ENCODE data around the gene ADM5.

Gene ADM5

GRCh38 chr19:49658566-49659442 is 30.6 kb upstream of the ADM5 start:
- no peak for DNase-seq

GRCh38 chr19:49660338-49660961 is 28.9 kb upstream of the ADM5 start:
- DNase-seq = no peak

- DNase-seq = no peak
These were observed 27.4 kb upstream of the ADM5 start for GRCh38 chr19:49662011-49662410.

- no peak for DNase-seq
These were observed 26.2 kb upstream of the ADM5 start for GRCh38 chr19:49663224-49663623.

- DNase-seq = peak; percentile 68 to 69
These were observed 25.0 kb upstream of the ADM5 start for GRCh38 chr19:49664171-49665035.

GRCh38 chr19:49665036-49665350 is 24.4 kb upstream of the ADM5 start:
- DNase-seq = no peak

- DNase-seq = peak; percentile 94 to 96
These were observed 23.9 kb upstream of the ADM5 start, which contains the start of the genes BCL2L12 and IRF3 for GRCh38 chr19:49665351-49666119. BCL2L12 (plus strand) TSS chr19:49665933; CDS start chr19:49666693, 760 bp downstream. IRF3 (minus strand) TSS chr19:49665857; CDS start chr19:49664838, 1,019 bp downstream.

GRCh38 chr19:49666120-49666444 is 23.3 kb upstream of the ADM5 start:
- DNase-seq = peak; percentile 69 to 86

GRCh38 chr19:49667473-49667872 is 21.9 kb upstream of the ADM5 start:
- no peak for DNase-seq

- DNase-seq = no peak
These were observed 19.9 kb upstream of the ADM5 start for GRCh38 chr19:49669516-49669915.

- peak; percentile 62 to 63 for DNase-seq
These were observed 17.1 kb upstream of the ADM5 start for GRCh38 chr19:49672131-49672919.

- peak; percentile 87 for DNase-seq
These were observed 13.1 kb upstream of the ADM5 start for GRCh38 chr19:49676136-49676783.

GRCh38 chr19:49676784-49677230 is 12.6 kb upstream of the ADM5 start:
- DNase-seq = peak; percentile 99 to 100

- DNase-seq = no peak
These were observed 12.0 kb upstream of the ADM5 start, which contains the start of gene PRMT1 for GRCh38 chr19:49677231-49677900. PRMT1 (plus strand) TSS chr19:49677271; CDS start chr19:49677281, 10 bp downstream.

GRCh38 chr19:49677901-49678674 is 11.3 kb upstream of the ADM5 start:
- peak; percentile 63 to 69 for DNase-seq

- DNase-seq = no peak
These were observed 10.2 kb upstream of the ADM5 start for GRCh38 chr19:49678985-49679770.

- no peak for DNase-seq
These were observed 9.5 kb upstream of the ADM5 start for GRCh38 chr19:49679771-49680413.

Measured in Kasumi-1 (cell line).